ENCODE measurements around the gene ATAD1.

DNA sequence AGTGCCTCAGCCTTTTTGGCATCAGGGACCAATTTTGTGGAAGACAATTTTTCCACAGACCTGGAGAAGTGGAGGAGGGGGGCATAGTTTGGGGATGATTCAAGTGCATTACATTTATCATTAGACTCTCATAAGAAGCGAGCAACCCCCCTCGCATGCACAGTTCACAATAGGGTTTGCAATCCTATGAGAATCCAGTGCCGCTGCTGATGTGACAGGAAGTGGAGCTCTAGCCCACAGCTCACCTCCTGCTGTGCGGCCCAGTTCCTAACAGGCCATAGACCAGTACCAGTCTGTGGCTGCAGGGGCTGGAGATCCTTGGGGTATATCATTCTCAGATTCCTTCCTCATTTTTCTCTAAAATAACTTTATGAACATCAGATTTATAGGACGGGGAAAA lies 50.8 kb downstream of the ATAD1 start:
- no peak for TF ChIP-seq POLR2A (IDR thresholded peaks at IDR 0.05)
- TF ChIP-seq EP300 (IDR thresholded peaks at IDR 0.05): no peak
- TF ChIP-seq, protein P1, sequence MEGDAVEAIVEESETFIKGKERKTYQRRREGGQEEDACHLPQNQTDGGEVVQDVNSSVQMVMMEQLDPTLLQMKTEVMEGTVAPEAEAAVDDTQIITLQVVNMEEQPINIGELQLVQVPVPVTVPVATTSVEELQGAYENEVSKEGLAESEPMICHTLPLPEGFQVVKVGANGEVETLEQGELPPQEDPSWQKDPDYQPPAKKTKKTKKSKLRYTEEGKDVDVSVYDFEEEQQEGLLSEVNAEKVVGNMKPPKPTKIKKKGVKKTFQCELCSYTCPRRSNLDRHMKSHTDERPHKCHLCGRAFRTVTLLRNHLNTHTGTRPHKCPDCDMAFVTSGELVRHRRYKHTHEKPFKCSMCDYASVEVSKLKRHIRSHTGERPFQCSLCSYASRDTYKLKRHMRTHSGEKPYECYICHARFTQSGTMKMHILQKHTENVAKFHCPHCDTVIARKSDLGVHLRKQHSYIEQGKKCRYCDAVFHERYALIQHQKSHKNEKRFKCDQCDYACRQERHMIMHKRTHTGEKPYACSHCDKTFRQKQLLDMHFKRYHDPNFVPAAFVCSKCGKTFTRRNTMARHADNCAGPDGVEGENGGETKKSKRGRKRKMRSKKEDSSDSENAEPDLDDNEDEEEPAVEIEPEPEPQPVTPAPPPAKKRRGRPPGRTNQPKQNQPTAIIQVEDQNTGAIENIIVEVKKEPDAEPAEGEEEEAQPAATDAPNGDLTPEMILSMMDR (IDR thresholded peaks at IDR 0.05): no peak
